GM06990 (cell line): ENCODE data around the gene PLXNA2.

Experiments used
- DNase-seq: peaks from one replicate; pipeline ENCODE4 v3.0.0-alpha.2; 2011; ENCODE audit not compliant: insufficient read length; ENCODE audit errors: extremely low read depth
- H3K27me3 ChIP-seq: replicated peaks from 2 replicates; pipeline ENCODE4 v1.6.0; 2011; ENCODE audit warnings: low read length; ENCODE audit not compliant: control insufficient read depth, insufficient read depth
- H3K36me3 ChIP-seq: 2 replicates; pipeline ENCODE4 v1.5.1; 2011; ENCODE audit warnings: low read length; ENCODE audit not compliant: control insufficient read depth, insufficient read depth
- H3K4me3 ChIP-seq: replicated peaks from 2 replicates; pipeline ENCODE4 v1.5.1; 2011; ENCODE audit warnings: low read depth, mild to moderate bottlenecking, control low read depth, low read length
- TF ChIP-seq, protein P1 (sequence below): IDR thresholded peaks from 2 replicates; pipeline ENCODE4 v1.5.1; 2011; ENCODE audit warnings: low read length, control low read depth, mild to moderate bottlenecking, inconsistent platforms; ENCODE audit not compliant: insufficient read depth, poor library complexity, severe bottlenecking

Gene PLXNA2

DNA sequence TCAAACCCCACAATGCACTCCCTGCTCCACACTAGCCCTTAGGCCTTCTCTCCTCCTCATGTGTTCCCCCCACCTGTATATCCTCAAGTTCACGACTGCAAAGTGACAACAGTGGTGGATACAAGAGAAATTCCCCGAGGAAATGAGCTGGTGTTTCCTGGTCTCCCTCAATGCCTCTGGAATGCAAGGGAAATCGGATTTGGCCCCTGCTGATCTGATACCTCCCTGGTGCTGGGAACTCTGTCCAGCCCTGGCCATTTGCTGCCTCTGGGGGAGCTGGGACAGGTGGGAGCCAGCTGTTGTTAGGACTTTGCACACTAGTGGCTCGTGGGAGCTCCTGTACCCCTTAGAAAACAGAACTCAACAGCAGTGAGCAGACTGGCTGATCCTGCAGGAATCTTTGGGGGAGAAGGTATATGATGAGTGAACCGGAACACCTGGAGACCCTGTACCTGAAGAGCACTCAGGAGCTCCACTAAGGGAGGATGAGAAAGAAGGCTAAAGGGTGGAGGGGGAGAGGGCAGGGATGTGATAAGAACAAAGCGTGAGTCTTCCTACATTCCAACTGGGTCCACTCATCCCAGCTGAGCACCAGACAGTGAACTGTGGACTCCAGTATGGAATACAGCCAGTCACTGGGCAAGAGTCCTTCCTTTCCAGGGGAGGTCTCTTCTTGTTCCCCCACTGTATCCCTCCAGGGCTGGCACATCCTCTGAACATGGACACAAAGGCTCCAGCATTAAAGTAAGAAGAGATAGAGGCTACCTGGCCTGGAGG is 69.3 kb downstream of the PLXNA2 start:
- no peaks in the 10 kb centered on the region for H3K27me3 ChIP-seq
- H3K4me3 ChIP-seq: no peak overlapping the region
- no peak for DNase-seq
- no peaks in the 10 kb centered on the region for H3K36me3 ChIP-seq
- TF ChIP-seq, protein P1, sequence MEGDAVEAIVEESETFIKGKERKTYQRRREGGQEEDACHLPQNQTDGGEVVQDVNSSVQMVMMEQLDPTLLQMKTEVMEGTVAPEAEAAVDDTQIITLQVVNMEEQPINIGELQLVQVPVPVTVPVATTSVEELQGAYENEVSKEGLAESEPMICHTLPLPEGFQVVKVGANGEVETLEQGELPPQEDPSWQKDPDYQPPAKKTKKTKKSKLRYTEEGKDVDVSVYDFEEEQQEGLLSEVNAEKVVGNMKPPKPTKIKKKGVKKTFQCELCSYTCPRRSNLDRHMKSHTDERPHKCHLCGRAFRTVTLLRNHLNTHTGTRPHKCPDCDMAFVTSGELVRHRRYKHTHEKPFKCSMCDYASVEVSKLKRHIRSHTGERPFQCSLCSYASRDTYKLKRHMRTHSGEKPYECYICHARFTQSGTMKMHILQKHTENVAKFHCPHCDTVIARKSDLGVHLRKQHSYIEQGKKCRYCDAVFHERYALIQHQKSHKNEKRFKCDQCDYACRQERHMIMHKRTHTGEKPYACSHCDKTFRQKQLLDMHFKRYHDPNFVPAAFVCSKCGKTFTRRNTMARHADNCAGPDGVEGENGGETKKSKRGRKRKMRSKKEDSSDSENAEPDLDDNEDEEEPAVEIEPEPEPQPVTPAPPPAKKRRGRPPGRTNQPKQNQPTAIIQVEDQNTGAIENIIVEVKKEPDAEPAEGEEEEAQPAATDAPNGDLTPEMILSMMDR: no peak

DNA sequence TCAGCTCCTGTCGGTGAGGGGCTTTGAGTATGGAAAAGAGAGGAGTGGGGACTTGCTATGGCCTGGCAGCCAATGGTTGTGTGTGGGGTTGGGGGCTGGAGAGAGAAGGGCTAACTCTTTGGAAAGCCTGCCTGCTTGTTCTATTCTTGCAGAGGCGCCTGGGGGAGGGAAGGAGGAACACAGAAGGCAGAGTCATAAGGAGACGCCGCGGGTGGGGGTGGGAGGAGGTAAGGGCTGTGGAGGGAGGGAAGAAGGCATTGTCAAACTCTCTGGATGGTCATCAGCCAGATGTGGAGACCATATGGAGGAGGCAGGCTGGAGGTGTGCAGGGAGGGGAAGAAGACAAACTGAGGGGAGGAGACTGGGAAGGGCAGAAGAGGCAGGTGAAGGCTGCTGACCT is 70.0 kb downstream of the PLXNA2 start:
- DNase-seq: no peak

DNA sequence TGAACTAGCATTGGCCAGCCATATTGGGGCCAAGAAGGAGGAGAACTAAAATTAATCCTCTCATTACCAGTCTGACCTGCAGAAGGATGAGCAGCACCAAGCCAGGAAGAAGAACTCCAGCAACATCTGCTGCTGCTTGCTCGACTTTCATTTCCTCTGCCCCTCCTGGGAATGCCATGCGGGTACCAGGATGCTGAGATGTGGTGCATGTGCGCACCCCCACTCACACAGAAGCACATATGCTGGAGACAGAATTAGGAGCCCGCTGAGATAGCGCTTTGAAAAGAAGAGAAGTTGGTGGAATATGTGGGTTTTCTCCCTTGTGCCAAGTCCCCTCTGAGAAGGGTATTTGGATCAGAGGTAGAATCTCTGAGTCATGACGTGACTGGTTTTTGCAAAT is 70.4 kb downstream of the PLXNA2 start:
- Histone ChIP-seq H3K4me3 (no peak overlapping the region), H3K36me3 (no peaks in the 10 kb centered on the region), H3K27me3 (no peaks in the 10 kb centered on the region)
- TF ChIP-seq, protein P1: no peak
- DNase-seq: no peak

More for the DNA sequence above, 70.0 kb downstream of the PLXNA2 start:
- Histone ChIP-seq H3K27me3 (no peaks in the 10 kb centered on the region), H3K4me3 (no peak overlapping the region), H3K36me3 (no peaks in the 10 kb centered on the region)
- TF ChIP-seq, protein P1: no peak

DNA sequence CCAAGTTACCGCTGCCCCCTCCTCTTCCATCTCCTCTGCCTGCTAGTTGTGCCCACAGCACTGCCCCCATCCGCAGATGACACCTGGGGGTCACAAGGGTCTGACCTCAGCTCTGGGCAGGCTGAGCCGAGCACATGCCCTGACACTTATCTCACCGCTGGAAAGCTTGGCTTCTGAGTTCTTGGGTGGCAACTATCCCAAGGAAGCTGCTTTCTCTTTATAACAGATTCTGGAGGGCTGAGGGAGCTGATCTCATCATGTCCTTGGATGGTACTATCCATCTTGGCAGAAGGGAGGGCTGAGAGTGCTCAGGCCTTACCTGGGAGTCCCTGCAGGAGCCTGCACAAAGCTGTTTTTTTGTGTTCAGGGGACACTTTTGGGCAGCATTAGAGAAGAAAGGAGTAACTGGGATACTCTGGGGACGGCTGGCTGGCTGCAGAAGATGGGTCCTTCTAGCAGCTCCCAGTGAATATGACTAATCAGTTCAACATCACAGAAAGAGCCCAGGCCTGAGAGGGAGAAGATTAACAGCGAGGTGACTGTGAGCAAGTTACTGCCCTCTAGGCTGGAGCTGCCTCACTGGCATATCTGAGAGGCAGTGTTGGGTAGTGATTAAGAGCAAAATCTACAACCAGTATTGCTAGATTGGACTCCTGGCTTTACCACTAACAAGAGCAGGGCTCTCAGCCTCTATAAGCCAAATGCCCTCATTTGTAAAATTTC is 71.6 kb downstream of the PLXNA2 start:
- TF ChIP-seq, protein P1: no peak
- no peak for DNase-seq
- Histone ChIP-seq H3K36me3 (no peaks in the 10 kb centered on the region), H3K4me3 (no peak overlapping the region), H3K27me3 (no peaks in the 10 kb centered on the region)

DNA sequence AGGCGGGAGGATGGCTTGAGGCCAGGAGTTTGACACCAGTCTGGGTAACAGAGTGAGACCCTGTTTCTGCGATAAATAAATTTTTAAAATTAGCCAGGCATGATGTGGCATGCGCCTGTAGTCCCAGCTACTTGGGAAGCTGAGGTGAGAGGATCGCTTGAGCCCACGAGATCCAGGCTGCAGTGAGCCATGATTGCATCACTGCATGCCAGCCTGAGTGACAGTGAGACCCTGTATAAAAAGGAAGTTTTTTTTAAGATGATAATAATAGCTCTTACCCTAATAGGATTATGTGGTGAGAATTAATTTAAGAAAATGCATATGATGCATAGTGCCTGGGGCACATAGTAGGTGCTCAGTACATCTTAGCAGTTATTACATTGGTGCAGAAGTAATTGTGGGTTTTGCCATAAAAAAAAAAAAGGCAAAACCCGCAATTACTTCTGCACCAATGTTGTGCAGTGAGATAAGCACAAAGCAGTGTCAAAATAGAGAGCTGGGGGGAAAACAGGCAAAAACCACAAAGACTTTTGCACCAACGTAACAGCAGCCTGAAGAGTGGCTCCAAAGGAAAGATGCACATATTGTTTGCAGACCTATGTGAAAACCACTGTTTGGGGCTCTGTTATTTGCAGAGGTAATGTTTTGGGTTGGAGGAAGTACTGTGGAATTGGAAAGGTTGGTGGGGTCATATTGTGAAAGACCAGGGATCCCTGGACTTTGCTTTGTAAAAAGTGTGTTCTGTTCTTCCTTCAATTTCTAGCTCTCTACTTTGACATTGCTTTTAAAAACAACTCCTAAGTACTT is 72.4 kb downstream of the PLXNA2 start:
- no peak overlapping the region for H3K4me3 ChIP-seq
- no peaks in the 10 kb centered on the region for H3K27me3 ChIP-seq
- DNase-seq: no peak
- H3K36me3 ChIP-seq: no peaks in the 10 kb centered on the region
- TF ChIP-seq, protein P1: no peak
